Neural crest cell (in vitro differentiated cells): ENCODE results near the gene ZBTB21. TPM values are rescaled to one million over a fixed set of nuclear protein-coding genes. Genes with fewer than 3 reads are reported as not detected.

ENCODE experiments used
- DNase-seq: peaks from one replicate; pipeline ENCODE4 v3.0.0; 2021; ENCODE audit warnings: low read depth, mixed read lengths, low spot score
- H3K27ac Mint-ChIP-seq: one replicate; pipeline ENCODE4 v1.8.0; 2021; ENCODE audit warnings: mild to moderate bottlenecking, mixed read lengths; ENCODE audit not compliant: unreplicated experiment
- H3K27me3 Mint-ChIP-seq: 2 replicates; pipeline ENCODE4 v1.8.0; 2021; ENCODE audit warnings: low read depth, mild to moderate bottlenecking, mixed read lengths
- H3K36me3 Mint-ChIP-seq: 2 replicates; pipeline ENCODE4 v1.8.0; 2021; ENCODE audit warnings: low read depth, mild to moderate bottlenecking, mixed read lengths
- H3K4me1 Mint-ChIP-seq: 2 replicates; pipeline ENCODE4 v1.8.0; 2021; ENCODE audit warnings: mixed read lengths
- H3K4me3 Mint-ChIP-seq: one replicate; pipeline ENCODE4 v1.8.0; 2021; ENCODE audit warnings: mild to moderate bottlenecking, mixed read lengths
- H3K9me3 Mint-ChIP-seq: 2 replicates; pipeline ENCODE4 v1.8.0; 2021; ENCODE audit warnings: mixed read lengths
- CTCF ChIP-seq: fragments of 200-600 bp; sonication (generic); conservative IDR thresholded peaks from 2 replicates; pipeline ENCODE4 v1.5.0; 2021; ENCODE audit warnings: antibody characterized with exemption, mild to moderate bottlenecking
- total RNA-seq: library from RNA; stranded (reverse); gene quantifications from 2 replicates; pipeline ENCODE4 v1.2.1, GENCODE V29; 2021

Gene ZBTB21
- total RNA-seq, 1 donor from 2014 or later, result 16.4 TPM

DNA sequence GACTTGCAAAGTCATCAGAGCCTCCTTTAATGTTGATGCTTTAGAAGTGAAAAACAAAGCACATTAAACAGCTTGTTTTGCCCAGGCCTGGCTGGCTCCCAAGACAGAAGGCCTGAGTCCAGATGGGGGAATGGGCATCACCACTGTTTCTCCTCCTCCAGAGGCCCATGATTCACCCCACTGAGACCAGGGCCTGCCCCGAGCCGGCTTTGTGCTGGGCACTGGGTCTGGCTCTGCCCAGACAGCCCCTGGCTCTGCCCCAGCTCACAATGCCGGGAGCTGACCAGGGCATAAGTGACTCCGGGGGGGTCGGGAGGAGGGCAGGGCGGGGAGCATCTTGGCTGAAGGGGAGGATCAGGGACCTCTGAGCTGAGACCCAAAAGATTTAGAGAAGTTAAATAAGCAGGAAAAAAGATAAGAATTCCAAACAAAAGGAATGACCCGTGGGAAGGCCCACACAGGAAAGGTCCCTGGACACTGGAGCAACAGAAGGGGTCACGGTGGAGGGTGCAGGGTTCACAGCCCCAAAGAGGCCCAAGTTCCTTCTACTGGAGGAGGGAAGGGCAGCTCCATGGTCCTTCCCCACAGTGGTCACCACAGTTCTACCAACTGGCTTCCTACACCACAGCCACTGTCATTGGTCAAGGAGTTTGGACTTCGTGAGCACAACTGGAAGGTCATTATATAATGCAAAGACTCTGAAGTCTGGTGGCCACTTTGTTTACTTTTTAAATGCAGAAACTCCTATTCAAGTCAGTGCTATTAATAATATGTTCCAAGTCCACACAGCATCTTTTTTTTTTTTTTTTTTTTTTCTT lies 61.9 kb downstream of the ZBTB21 start:
- Mint-ChIP-seq H3K36me3 (no peaks in the 10 kb centered on the region), H3K27ac (no peak overlapping the region), H3K27me3 (peaks cover 26% of the 10 kb centered on the region), H3K9me3 (no peaks in the 10 kb centered on the region), H3K4me3 (no peak overlapping the region), H3K4me1 (peaks cover 17% of the 10 kb centered on the region)
- TF ChIP-seq CTCF, result no peak
- no peak for DNase-seq

GRCh38 chr21:41945982-41946381 lies 64.2 kb downstream of the ZBTB21 start:
- H3K27me3 Mint-ChIP-seq, result peaks cover 7% of the 10 kb centered on the region
- peaks cover 6% of the 10 kb centered on the region for H3K4me1 Mint-ChIP-seq
- no peak overlapping the region for H3K27ac Mint-ChIP-seq
- no peaks in the 10 kb centered on the region for H3K36me3 Mint-ChIP-seq
- H3K4me3 Mint-ChIP-seq, result no peak overlapping the region
- no peaks in the 10 kb centered on the region for H3K9me3 Mint-ChIP-seq
- DNase-seq, result no peak
- no peak for TF ChIP-seq CTCF

GRCh38 chr21:41943851-41944250 lies 66.3 kb downstream of the ZBTB21 start:
- Mint-ChIP-seq H3K4me1 (peaks cover 6% of the 10 kb centered on the region), H3K4me3 (no peak overlapping the region), H3K27me3 (no peaks in the 10 kb centered on the region), H3K9me3 (no peaks in the 10 kb centered on the region), H3K36me3 (no peaks in the 10 kb centered on the region), H3K27ac (no peak overlapping the region)
- DNase-seq, result no peak
- no peak for TF ChIP-seq CTCF

GRCh38 chr21:41942457-41942856 lies 67.7 kb downstream of the ZBTB21 start:
- Mint-ChIP-seq H3K27me3 (no peaks in the 10 kb centered on the region), H3K36me3 (no peaks in the 10 kb centered on the region), H3K27ac (no peak overlapping the region), H3K4me1 (no peaks in the 10 kb centered on the region), H3K4me3 (no peak overlapping the region), H3K9me3 (no peaks in the 10 kb centered on the region)
- no peak for TF ChIP-seq CTCF
- DNase-seq, result no peak

GRCh38 chr21:41941941-41942340 lies 68.2 kb downstream of the ZBTB21 start:
- TF ChIP-seq CTCF, result no peak
- H3K9me3 Mint-ChIP-seq, result no peaks in the 10 kb centered on the region
- no peak overlapping the region for H3K4me3 Mint-ChIP-seq
- H3K36me3 Mint-ChIP-seq, result no peaks in the 10 kb centered on the region
- no peak overlapping the region for H3K27ac Mint-ChIP-seq
- no peaks in the 10 kb centered on the region for H3K4me1 Mint-ChIP-seq
- H3K27me3 Mint-ChIP-seq, result no peaks in the 10 kb centered on the region
- DNase-seq, result no peak
